T-helper 9 cell (primary cell): ENCODE results near the gene GPANK1.

Experiments used
- DNase-seq: peaks from one replicate; pipeline ENCODE4 v3.0.0-alpha.2; 2020

Gene GPANK1

GRCh38 chr6:31636698-31637596, 27.9 kb downstream of the GPANK1 start:
- DNase-seq: no peak

GRCh38 chr6:31634969-31635575, 29.7 kb downstream of the GPANK1 start:
- no peak for DNase-seq

DNA sequence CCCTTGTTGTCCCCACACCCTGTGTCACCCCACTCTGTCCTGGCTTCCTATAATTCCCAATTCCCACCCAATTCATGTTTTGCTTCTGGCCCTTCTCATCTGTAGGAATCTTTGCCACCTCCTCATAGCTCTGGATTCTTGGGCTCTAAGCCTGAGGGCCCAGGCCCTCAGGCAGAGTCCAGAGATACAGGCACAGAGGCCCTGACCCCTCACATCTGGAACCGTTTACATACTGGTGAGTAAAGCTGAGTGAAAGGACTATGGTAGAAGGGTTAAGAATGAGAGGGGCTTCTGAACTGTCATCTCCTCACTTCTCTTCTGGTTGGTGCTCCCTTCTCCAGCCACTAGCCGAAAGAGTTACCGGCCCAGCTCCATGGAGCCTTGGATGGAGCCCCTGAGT, 30.7 kb downstream of the GPANK1 start:
- DNase-seq: no peak

DNA sequence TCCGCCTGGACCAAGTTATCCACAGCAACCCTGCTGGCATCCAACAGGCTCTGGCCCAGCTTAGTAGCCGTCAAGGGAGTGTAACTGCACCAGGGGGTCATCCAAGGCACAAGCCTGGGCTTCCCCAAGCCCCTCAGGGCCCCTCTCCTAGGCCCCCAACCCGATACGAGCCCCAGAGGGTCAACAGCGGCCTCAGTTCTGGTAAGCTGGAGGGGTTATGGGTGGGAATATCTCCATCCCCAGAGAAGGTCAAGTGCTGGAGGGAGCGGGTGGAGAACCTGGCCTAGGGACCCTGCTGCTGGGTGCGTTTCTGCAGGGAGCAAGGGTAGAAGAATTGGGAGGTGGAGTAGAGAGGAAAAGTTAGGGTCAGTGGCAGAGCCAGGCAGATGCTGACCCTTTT, 31.4 kb downstream of the GPANK1 start:
- DNase-seq: no peak

DNA sequence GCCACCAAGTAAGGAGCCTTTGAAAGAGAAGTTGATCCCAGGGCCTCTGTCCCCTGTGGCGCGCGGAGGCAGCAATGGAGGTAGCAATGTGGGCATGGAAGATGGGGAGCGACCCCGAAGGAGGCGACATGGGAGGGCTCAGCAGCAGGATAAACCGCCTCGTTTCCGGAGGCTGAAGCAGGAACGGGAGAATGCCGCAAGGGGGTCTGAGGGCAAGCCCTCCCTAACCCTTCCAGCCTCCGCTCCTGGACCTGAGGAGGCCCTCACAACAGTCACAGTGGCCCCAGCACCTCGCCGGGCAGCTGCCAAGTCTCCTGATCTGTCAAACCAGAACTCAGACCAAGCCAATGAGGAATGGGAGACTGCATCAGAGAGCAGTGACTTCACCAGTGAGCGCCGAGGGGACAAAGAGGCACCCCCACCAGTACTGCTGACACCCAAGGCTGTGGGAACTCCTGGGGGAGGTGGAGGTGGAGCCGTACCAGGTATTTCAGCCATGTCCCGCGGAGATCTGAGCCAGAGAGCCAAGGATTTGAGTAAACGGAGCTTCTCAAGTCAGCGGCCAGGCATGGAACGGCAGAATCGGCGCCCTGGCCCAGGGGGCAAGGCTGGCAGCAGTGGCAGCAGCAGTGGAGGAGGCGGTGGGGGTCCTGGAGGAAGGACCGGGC, 32.4 kb downstream of the GPANK1 start:
- no peak for DNase-seq

DNA sequence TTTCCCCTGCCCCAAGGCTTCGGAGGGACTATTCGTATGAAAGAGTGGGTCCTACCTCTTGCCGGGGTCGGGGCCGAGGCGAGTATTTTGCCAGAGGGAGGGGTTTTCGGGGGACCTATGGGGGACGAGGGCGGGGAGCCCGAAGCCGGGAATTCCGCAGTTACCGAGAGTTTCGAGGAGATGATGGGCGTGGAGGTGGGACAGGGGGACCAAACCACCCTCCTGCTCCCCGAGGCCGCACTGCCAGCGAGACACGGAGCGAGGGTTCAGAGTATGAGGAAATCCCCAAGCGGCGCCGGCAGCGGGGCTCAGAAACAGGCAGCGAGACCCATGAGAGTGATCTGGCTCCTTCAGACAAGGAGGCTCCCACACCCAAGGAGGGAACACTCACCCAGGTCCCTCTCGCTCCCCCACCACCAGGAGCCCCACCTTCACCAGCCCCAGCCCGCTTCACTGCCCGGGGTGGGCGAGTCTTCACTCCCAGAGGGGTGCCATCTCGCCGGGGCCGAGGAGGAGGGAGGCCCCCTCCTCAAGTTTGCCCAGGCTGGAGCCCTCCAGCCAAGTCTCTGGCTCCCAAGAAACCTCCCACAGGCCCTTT, 33.0 kb downstream of the GPANK1 start:
- DNase-seq: no peak

GRCh38 chr6:31631209-31631608, 33.6 kb downstream of the GPANK1 start:
- no peak for DNase-seq

DNA sequence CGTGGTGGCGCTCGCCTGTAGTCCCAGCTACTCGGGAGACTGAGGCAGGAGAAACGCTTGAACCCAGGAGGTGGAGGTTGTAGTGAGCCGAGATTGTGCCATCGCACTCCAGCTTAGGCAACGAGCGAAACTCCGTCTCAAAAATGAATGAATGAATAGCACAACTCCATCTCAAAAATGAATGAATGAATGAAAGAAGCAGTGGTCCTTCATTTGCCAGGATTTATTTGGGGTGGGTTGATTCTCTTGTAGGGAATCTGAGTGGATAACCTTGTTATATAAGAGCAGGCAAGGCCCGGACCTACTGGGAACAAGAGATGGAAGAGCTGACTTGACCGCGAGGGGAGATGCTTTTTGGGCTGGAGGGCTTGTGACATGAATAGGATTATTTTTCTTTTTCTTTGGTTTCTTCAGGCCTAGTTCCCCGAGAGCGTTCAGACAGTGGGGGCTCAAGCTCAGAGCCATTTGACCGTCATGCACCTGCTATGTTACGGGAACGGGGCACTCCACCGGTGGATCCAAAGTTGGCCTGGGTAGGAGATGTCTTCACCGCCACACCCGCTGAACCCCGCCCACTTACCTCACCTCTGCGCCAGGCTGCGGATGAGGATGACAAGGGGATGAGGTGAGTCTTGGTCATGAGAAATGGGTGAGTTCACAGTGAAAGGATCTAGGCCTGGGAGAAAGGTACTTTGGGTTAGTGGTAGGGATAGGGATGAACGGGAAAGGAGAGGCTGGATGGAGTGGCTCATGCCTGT, 34.4 kb downstream of the GPANK1 start:
- DNase-seq: no peak

GRCh38 chr6:31629014-31629413, 35.8 kb downstream of the GPANK1 start:
- no peak for DNase-seq

GRCh38 chr6:31627690-31628287, 37.0 kb downstream of the GPANK1 start:
- no peak for DNase-seq

DNA sequence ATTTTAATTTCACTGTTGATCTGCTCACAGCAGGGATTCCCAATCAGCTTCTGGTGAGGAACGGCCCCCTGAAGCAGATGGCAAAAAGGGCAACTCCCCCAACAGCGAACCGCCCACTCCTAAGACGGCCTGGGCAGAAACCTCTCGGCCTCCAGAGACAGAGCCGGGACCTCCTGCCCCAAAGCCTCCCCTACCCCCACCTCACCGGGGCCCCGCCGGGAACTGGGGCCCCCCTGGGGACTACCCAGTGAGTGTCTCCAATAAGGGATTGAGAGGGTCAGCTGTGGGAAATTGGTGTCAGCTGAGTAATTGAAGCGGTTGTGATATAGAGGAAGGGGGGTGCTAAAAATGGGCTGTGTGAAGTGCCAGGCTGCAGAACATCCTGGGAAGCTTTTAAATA, 37.8 kb downstream of the GPANK1 start:
- DNase-seq: no peak

GRCh38 chr6:31624070-31624469, 40.7 kb downstream of the GPANK1 start:
- no peak for DNase-seq

GRCh38 chr6:31622684-31623091, 42.1 kb downstream of the GPANK1 start:
- no peak for DNase-seq

DNA sequence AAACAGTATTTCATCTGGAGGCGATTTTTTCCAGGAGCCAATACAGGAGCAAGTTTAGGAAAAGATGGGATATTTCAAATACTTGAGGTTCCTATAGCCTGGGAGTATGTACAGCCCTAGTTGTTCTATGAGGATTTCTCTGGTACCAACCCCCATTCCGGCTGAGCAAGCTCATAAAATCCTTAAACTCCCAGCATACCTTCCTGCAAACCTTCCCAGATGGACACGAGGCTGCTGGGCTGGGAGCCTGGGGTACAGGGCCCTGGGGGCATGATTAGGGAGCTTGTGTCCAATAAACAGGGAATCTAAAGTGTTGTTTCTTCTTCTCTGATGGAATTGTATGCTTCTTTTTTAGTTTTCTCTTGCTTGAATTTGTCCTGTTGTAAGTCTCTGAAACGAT, 42.8 kb downstream of the GPANK1 start:
- no peak for DNase-seq

- DNase-seq: no peak
Measured at GRCh38 chr6:31621320-31621939, 43.4 kb downstream of the GPANK1 start.

DNA sequence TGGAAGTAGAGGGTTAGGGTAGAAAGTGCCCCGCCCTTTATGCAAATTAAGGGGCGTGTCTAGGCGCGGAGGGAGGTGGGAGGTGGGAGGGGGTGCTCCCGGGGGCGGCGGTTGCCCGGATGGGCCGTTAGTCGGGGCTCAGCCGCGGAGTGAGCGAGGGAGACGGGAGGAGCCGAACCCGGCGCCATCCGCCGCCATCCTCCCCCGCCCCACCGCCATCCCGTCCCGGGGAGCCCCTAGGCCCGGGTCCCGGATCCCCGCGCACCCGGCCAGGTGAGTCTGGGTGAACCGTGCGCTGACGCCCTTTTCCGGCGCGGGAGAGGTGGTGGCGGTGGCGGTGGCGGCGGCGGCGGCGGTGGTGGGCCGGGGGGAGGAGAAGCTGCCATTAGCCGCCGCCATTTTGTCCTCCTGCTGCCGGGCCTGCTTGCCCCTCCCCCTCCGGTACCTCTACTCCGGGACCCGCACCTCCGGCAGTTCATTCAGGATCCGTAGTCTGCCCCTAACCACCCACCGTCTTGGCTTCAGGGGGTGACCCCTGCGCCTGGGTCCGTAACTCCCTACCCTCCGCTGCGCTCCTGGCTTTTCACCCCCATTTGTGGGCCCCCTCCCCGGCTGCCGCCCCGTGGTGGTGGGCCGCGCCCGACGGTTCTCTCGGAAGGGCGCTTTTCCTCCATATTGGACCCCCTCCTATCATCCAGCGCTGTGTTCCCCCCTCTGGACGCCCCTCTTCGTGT, 44.0 kb downstream of the GPANK1 start, which contains the start of gene PRRC2A:
Gene PRRC2A, plus strand, starts transcription at position 130 of the 734 bp plus-strand sequence. CDS start 2,075 bp downstream, outside the sequence.
- no peak for DNase-seq

GRCh38 chr6:31619805-31620585, 44.8 kb downstream of the GPANK1 start:
- DNase-seq: peak; percentile 94

- no peak for DNase-seq
Measured at GRCh38 chr6:31617010-31617409, 47.8 kb downstream of the GPANK1 start.

GRCh38 chr6:31615748-31616147, 49.0 kb downstream of the GPANK1 start:
- DNase-seq: no peak
